G401.6 (cell line): ENCODE measurements around the gene BACE2.

Source experiments
- FAIRE-seq: peaks from 2 replicates; lab custom pipeline; 2012; peaks lifted over from hg19 to GRCh38; lab: Jason Lieb, UNC

BACE2 gene

DNA sequence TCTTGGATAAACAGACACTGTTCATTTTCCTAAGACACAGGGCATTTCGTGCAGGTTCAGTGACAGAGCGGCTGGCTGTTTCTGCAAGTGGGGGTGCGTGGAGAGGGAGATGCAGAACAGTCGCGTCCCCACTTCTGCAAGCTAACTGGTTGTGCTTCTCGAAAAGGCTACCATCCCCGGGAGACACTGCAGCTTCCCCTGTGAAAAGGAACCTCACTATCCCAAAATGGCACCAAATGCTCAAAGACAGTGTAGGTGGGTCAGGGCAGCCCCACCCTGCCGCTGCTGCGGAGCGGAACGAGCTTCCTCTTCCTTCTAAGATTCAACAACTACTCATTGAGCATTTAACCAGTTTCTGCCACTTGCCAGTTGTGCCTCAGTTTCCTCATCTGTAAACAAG, 19.2 kb upstream of the BACE2 start:
- FAIRE-seq, result no peak

- no peak for FAIRE-seq
Observed at GRCh38 chr21:41149199-41149598, 18.8 kb upstream of the BACE2 start.

GRCh38 chr21:41152147-41152546, 15.8 kb upstream of the BACE2 start:
- no peak for FAIRE-seq

DNA sequence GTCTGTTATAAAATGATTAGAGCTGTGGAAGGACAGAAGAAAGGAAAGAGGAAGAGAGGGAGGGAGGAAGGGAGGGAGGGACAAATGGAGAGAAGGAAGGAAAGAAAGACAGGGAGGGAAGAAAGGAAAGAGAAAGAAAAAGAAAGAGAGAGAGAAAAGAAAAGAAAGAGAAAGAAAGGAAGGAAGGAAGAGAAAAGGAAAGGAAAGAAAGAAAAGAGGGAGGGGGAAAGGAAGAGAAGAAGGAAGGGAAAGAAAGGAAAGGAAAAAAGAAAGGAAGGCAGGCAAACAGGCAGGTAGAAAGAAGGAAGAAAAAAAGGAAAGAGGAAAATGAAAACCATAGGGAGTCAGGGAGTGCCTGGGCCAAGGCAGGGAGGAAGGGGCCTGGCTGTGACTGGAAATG, 14.5 kb upstream of the BACE2 start:
- no peak for FAIRE-seq

GRCh38 chr21:41156142-41156541, 11.8 kb upstream of the BACE2 start:
- no peak for FAIRE-seq

GRCh38 chr21:41158026-41158425, 9.9 kb upstream of the BACE2 start:
- FAIRE-seq, result no peak

- no peak for FAIRE-seq
Observed at GRCh38 chr21:41160036-41160435, 7.9 kb upstream of the BACE2 start.

DNA sequence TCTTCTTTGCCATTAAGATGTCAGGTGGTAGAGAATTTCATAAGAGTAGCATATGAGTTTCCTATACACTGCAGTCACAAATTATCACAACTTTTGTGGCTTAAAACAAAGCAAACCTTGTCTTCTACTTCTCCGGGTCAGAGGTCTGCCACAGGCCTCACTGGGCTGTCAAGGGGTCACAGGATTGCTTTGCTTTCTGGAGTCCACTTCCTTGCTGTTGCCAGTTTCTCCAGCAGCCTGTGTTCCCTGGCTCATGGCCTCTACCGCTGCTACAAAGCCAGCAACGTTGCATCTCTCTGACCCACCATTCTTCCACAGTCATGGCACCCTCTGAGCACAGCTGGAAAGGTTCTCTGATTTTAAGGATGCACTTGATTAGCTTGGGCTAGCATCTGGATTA, 6.5 kb upstream of the BACE2 start:
- FAIRE-seq, result no peak

- FAIRE-seq, result no peak
Observed at GRCh38 chr21:41162096-41162495, 5.9 kb upstream of the BACE2 start.

GRCh38 chr21:41163091-41163490, 4.9 kb upstream of the BACE2 start:
- no peak for FAIRE-seq

- FAIRE-seq, result no peak
Observed at GRCh38 chr21:41164052-41164451, 3.9 kb upstream of the BACE2 start.

- FAIRE-seq, result no peak
Observed at GRCh38 chr21:41164981-41165655, 2.8 kb upstream of the BACE2 start.

DNA sequence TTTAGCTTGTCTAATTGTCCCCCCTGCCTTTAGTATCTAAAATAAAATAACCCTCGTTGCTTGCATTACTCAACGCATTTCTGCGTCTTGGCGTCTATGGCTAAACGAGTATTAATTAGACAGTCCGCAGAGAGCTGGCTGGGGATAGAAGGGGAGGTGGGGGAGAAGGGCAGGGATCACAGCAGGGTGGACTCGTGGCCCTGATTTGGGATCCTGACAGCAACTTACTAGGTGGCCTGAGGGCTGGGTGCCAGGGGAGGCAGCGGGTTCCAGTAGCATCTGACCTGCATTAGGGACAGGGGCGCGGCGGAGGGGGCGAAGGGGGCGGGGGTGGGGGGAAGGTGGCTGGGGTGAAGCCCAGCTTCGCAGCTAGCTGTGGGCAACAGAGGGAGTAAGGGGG, 1.1 kb upstream of the BACE2 start:
- no peak for FAIRE-seq

GRCh38 chr21:41168391-41169257, 664 bp downstream of the BACE2 start:
- no peak for FAIRE-seq

DNA sequence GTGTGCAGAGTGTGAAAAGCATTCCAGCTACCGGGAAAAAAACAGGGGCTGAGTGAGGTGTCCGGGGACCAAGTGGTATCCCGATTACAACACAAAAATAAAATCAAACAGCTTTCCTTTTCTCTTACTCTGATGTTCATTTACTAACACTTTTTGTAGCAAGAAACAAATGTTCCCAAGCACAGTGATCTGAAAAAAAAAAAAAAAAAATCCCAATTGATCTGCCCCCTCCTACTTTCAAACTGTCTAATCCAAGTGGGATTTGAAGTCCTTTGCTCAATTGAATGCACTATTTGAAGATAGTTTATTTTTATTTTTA, 1.3 kb downstream of the BACE2 start:
- no peak for FAIRE-seq

DNA sequence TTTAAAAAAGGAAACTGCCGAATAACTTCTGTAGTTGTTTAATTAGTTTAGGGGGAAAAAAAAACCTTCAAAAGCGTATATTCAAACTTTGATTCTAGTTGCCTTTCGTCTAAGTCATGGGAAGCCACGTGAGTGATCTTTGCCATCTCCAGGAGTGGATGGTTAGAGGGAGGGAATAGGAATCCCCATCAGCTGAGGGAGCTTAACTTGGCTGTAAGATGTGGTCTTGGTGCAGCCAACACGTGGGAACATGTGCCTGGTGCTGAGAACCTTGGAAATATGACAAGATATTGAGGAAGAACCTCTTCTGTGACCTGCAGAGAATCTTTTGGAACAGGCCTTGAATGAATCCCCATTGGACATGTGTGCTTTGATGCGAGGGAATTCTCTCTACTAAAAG, 1.7 kb downstream of the BACE2 start:
- no peak for FAIRE-seq

DNA sequence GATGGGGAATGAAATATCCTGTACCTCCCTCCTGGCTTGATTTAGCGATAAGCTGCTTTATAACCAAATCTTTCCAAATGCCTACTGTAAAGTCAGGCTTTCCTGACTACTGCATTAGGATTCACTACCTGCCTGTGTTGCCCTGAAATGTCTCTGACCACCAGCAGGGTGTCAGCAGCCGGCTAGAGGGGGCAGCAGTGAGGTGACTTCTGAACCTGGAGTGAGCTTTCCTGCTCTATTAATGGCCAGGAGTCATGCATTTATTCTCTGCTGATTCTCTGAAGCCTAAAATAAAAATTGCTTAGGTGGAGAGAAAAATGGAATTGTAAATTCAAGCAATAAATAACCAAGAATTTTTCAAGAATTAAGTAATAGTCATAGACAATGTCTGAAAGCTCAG, 2.5 kb downstream of the BACE2 start:
- FAIRE-seq, result no peak

GRCh38 chr21:41170859-41171609, 3.1 kb downstream of the BACE2 start:
- no peak for FAIRE-seq

DNA sequence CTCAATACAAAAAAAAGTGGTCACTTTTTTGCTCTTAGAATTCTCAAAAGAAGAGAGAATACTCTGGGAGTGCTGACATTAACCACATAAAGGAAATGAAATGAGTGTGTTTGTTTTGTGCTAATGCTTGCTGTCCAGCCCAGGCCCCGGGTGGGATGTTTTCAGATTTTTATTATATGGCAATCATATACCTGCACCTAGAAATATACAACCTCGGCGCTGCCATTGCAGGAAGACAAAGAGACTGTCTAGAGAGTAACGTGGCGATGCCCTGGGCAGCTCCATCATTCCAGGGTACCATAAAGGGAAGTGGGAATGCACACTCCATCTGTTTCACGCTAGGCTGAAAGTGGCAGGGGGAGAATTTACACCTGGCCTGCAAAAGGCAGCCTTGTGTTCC, 7.1 kb downstream of the BACE2 start:
- no peak for FAIRE-seq

DNA sequence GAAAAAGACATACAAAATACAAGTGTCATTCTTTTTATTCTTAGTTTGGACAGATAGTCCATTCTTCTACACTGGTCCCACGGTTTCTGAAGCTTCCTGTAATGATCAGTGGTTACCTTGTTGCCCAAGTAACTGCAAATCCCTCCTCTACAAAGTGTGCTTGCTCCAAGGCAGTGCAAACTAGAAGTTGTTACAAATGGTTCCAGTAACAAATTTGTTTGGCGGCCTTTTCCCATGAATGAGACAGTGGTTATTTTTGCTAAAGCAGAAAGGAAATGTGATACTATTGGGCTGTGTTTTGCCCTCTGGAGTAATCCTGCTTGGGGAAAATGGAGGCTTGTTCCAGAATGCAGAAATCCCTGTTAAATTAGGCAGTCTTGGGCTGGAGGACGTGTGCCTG, 8.9 kb downstream of the BACE2 start:
- FAIRE-seq, result no peak

- no peak for FAIRE-seq
Observed at GRCh38 chr21:41180752-41181151, 12.8 kb downstream of the BACE2 start.

GRCh38 chr21:41182547-41182946, 14.6 kb downstream of the BACE2 start:
- no peak for FAIRE-seq

GRCh38 chr21:41183575-41183974, 15.6 kb downstream of the BACE2 start:
- FAIRE-seq, result no peak
